Endothelial cell of umbilical vein (primary cell): ENCODE data around the gene FNDC4.

Experiments used
- JUN ChIP-seq: IDR thresholded peaks from 2 replicates; pipeline ENCODE4 v1.6.1; 2011; ENCODE audit warnings: borderline replicate concordance, low read depth; ENCODE audit not compliant: insufficient read length, insufficient read depth
- MYC ChIP-seq: IDR thresholded peaks from one replicate; pipeline ENCODE4 v1.6.1; 2011; ENCODE audit warnings: mild to moderate bottlenecking, low read depth, low read length
- POLR2A ChIP-seq: IDR thresholded peaks from 2 replicates; pipeline ENCODE4 v1.6.1; 2012; ENCODE audit warnings: low read depth, mild to moderate bottlenecking, control low read depth, low read length
- TF ChIP-seq, protein P1 (sequence below), 2 donors: IDR thresholded peaks; 1 replicate in 1 of 2; 2 replicates in 1 of 2; pipeline ENCODE4 v1.5.1; 2011; ENCODE audit warnings: low read length in 2 of 2, mild to moderate bottlenecking in 2 of 2, moderate library complexity in 2 of 2, control low read depth in 1 of 2, inconsistent platforms in 1 of 2, low read depth in 1 of 2; ENCODE audit not compliant: insufficient read depth in 1 of 2; ENCODE audit errors: extremely low read depth in 1 of 2
- TF ChIP-seq, protein P2 (sequence below): IDR thresholded peaks from 2 replicates; pipeline ENCODE4 v1.6.1; 2011; ENCODE audit not compliant: insufficient read depth, insufficient read length

DNA sequence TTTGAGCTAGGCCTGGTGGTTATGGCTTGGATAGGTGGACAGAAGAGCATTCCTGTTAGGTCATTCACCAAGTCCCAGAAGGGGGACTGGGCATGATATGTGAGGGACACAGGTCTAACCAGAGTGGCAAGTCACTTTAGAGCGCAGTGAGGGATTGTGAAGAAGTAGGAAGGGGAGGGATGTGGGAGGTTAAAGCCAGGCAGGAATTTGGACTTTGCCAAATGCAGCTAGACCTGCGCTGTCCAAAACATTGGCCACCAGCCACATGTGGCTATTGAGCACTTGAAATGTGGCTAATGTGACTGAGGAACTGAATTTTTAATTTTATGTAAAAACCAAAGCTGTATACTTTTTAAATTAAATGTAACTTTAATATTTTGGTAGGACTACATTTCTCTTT is 25.3 kb upstream of the FNDC4 start:
- TF ChIP-seq, protein P1, sequence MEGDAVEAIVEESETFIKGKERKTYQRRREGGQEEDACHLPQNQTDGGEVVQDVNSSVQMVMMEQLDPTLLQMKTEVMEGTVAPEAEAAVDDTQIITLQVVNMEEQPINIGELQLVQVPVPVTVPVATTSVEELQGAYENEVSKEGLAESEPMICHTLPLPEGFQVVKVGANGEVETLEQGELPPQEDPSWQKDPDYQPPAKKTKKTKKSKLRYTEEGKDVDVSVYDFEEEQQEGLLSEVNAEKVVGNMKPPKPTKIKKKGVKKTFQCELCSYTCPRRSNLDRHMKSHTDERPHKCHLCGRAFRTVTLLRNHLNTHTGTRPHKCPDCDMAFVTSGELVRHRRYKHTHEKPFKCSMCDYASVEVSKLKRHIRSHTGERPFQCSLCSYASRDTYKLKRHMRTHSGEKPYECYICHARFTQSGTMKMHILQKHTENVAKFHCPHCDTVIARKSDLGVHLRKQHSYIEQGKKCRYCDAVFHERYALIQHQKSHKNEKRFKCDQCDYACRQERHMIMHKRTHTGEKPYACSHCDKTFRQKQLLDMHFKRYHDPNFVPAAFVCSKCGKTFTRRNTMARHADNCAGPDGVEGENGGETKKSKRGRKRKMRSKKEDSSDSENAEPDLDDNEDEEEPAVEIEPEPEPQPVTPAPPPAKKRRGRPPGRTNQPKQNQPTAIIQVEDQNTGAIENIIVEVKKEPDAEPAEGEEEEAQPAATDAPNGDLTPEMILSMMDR (IDR thresholded peaks at IDR 0.05; ENCODE audit: extremely low read depth in 1 of 2, insufficient read depth in 1 of 2, low read depth in 1 of 2, low read length in 2 of 2) = no peak
- TF ChIP-seq, protein P2, sequence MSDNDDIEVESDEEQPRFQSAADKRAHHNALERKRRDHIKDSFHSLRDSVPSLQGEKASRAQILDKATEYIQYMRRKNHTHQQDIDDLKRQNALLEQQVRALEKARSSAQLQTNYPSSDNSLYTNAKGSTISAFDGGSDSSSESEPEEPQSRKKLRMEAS = no peak
- TF ChIP-seq MYC (no peak), JUN (no peak), POLR2A (no peak)
